Tibial nerve (tissue), 4 donors: ENCODE data around the gene UBE2E1.

Experiments
- CTCF ChIP-seq, 5 experiments: fragments of 200-600 bp in 3 of 5; fragments of 450-650 bp in 2 of 5; sonication (generic) in 3 of 5; IDR thresholded peaks; one replicate each; pipeline ENCODE4 v1.5.1; 2016 to 2019; ENCODE audit warnings: antibody characterized with exemption in 5 of 5, mild to moderate bottlenecking in 3 of 5, moderate library complexity in 2 of 5
- EP300 ChIP-seq, 2 donors: sonication (generic); formaldehyde crosslinking; IDR thresholded peaks; one replicate each; pipeline ENCODE4 v1.6.1; 2017; ENCODE audit warnings: antibody characterized with exemption in 2 of 2, mild to moderate bottlenecking in 1 of 2
- POLR2A ChIP-seq, 2 donors: fragments of 450-650 bp; IDR thresholded peaks; one replicate each; pipeline ENCODE4 v1.6.1; 2017; ENCODE audit warnings: antibody characterized with exemption in 2 of 2, mild to moderate bottlenecking in 2 of 2, moderate library complexity in 2 of 2

GRCh38 chr3:23859839-23860382 lies 54.2 kb downstream of the UBE2E1 start:
- TF ChIP-seq CTCF (IDR thresholded peaks at IDR 0.05) (no peak), POLR2A (IDR thresholded peaks at IDR 0.05) (no peak), EP300 (IDR thresholded peaks at IDR 0.05) (no peak)
